Suprapubic skin (tissue), 4 donors: ENCODE results near the gene CLASP1. TPM values are rescaled to one million over a fixed set of nuclear protein-coding genes. Genes with fewer than 3 reads are reported as not detected.
"Not testable (repeated sequence)": the region's sequence is repeated elsewhere in the genome, so short reads cannot be mapped to it uniquely, and the experiment has no call there.

ENCODE experiments used
- DNase-seq, 2 donors: peaks; one replicate each; pipeline ENCODE4 v3.0.0-alpha.2; 2019; ENCODE audit warnings: low spot score in 2 of 2
- H3K27ac ChIP-seq: fragments of 200-600 bp; sonication (generic); one replicate; pipeline ENCODE4 v1.5.1; 2019
- H3K27me3 ChIP-seq: fragments of 200-600 bp; sonication (generic); one replicate; pipeline ENCODE4 v1.5.1; 2019
- H3K36me3 ChIP-seq: fragments of 200-600 bp; sonication (generic); one replicate; pipeline ENCODE4 v1.5.1; 2019
- H3K4me1 ChIP-seq: fragments of 200-600 bp; sonication (generic); one replicate; pipeline ENCODE4 v1.5.1; 2019
- H3K4me3 ChIP-seq: fragments of 200-600 bp; sonication (generic); one replicate; pipeline ENCODE4 v1.5.1; 2019; ENCODE audit warnings: mild to moderate bottlenecking
- H3K9me3 ChIP-seq: fragments of 200-600 bp; sonication (generic); one replicate; pipeline ENCODE4 v1.5.1; 2019
- EP300 ChIP-seq: sonication (generic); formaldehyde crosslinking; IDR thresholded peaks from one replicate; pipeline ENCODE4 v1.6.1; 2017; ENCODE audit warnings: antibody characterized with exemption
- POLR2A ChIP-seq, 2 donors: fragments of 450-650 bp; IDR thresholded peaks; one replicate each; pipeline ENCODE4 v1.6.1; 2017; ENCODE audit warnings: antibody characterized with exemption in 2 of 2, mild to moderate bottlenecking in 2 of 2, moderate library complexity in 2 of 2
- POLR2AphosphoS5 ChIP-seq, 3 donors: sonication (generic); formaldehyde crosslinking; IDR thresholded peaks; one replicate each; pipeline ENCODE4 v1.6.1; 2017; ENCODE audit warnings: antibody characterized with exemption in 3 of 3
- WGBS: methylation state at CpG from one replicate; pipeline ENCODE4 v1.1.5; 2018; 5-methylcytosine and 5-hydroxymethylcytosine counted together
- total RNA-seq, 4 donors: library from RNA; depleted of rRNA; stranded (reverse); fragments of >200 nt; gene quantifications; one replicate each; pipeline ENCODE4 v1.1.0, GENCODE V29; 2016
- TF ChIP-seq, protein P1 (sequence below), 2 donors: fragments of 200-600 bp in 1 of 2; fragments of 450-650 bp in 1 of 2; sonication (generic) in 1 of 2; IDR thresholded peaks; one replicate each; pipeline ENCODE4 v1.5.1; 2016 to 2019; ENCODE audit warnings: antibody characterized with exemption in 2 of 2, mild to moderate bottlenecking in 1 of 2, moderate library complexity in 1 of 2

The CLASP1 gene
- total RNA-seq, 4 donors from 2014 or later, result 53.3 to 99.5 (median 67.6) TPM

DNA sequence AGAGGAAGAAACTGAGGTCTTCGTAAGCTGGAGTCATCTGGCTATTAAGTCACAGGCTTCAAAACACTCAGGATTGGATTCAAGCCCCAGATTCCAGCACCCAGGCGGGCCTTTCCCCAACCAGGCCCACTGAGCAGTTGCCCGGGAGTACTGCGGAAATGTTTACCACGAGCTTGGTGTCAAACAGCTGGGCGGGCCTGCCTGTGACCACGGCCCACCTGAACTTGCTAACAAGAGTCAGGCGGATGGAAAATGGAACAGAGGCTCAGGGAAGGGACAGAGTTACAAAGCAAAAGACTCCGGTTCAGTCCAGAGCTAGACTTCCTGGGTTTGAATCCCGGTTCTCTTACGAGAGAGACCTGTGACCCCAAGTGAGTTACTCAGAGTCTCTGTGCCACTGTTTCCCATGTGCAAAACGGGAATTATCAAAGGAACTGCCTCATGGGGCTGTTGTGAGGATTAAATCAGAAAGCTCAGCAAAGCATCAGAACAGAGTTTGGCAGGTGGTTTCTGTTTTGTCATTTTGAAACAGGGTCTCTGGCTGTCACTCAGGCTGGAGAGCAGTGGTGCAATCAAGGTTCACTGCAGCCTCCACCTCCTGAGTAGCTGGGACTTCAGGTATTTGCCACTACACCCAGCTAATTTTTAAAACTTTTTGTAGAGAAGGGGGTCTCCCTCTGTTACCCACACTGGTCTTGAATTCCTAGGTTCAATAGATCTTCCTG is 315.3 kb downstream of the CLASP1 start:
- H3K27me3 ChIP-seq, result no peaks in the 10 kb centered on the region
- H3K4me1 ChIP-seq, result peaks cover 6% of the 10 kb centered on the region
- H3K9me3 ChIP-seq, result no peaks in the 10 kb centered on the region
- peaks cover 21% of the 10 kb centered on the region for H3K36me3 ChIP-seq
- WGBS, result 73% methylated on average over 12 of the region's 12 CpGs
- peak in 1 of 2 donors; percentile 37 for DNase-seq
- no peak overlapping the region for H3K4me3 ChIP-seq
- H3K27ac ChIP-seq, result no peak overlapping the region
- TF ChIP-seq EP300, result no peak
- TF ChIP-seq POLR2A (IDR thresholded peaks at IDR 0.05), result no peak
- TF ChIP-seq, protein P1, sequence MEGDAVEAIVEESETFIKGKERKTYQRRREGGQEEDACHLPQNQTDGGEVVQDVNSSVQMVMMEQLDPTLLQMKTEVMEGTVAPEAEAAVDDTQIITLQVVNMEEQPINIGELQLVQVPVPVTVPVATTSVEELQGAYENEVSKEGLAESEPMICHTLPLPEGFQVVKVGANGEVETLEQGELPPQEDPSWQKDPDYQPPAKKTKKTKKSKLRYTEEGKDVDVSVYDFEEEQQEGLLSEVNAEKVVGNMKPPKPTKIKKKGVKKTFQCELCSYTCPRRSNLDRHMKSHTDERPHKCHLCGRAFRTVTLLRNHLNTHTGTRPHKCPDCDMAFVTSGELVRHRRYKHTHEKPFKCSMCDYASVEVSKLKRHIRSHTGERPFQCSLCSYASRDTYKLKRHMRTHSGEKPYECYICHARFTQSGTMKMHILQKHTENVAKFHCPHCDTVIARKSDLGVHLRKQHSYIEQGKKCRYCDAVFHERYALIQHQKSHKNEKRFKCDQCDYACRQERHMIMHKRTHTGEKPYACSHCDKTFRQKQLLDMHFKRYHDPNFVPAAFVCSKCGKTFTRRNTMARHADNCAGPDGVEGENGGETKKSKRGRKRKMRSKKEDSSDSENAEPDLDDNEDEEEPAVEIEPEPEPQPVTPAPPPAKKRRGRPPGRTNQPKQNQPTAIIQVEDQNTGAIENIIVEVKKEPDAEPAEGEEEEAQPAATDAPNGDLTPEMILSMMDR (IDR thresholded peaks at IDR 0.05), result no peak
- no peak for TF ChIP-seq POLR2AphosphoS5 (IDR thresholded peaks at IDR 0.05)

DNA sequence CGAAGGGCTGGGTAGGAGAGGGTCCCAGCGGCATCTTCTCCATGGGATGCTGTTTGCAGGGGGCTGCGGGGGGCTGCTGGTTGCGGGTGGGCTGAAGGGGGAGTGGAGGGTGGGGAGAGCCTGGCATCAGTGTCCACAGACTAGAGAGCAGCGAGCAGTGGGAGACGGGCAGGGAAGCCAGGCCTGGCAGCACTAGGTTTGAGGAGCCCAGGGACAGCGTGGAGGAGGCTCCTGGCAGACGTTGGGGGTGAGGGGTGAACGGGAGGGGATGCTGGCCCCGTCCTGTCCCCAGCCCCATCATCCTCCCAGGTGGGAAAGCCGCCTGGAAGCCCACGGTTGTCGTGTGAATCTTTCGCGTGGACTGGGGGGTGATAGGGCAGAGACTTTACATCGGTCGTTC is 316.0 kb downstream of the CLASP1 start:
- Histone ChIP-seq H3K4me1 (peaks cover 6% of the 10 kb centered on the region), H3K36me3 (peaks cover 13% of the 10 kb centered on the region), H3K4me3 (no peak overlapping the region), H3K9me3 (no peaks in the 10 kb centered on the region), H3K27ac (no peak overlapping the region), H3K27me3 (no peaks in the 10 kb centered on the region)
- TF ChIP-seq EP300, result no peak
- no peak for TF ChIP-seq POLR2A (IDR thresholded peaks at IDR 0.05)
- TF ChIP-seq, protein P1 (IDR thresholded peaks at IDR 0.05), result no peak
- TF ChIP-seq POLR2AphosphoS5 (IDR thresholded peaks at IDR 0.05), result no peak
- 82% methylated on average over 17 of the region's 17 CpGs for WGBS
- DNase-seq, result peak in 1 of 2 donors; percentile 69

DNA sequence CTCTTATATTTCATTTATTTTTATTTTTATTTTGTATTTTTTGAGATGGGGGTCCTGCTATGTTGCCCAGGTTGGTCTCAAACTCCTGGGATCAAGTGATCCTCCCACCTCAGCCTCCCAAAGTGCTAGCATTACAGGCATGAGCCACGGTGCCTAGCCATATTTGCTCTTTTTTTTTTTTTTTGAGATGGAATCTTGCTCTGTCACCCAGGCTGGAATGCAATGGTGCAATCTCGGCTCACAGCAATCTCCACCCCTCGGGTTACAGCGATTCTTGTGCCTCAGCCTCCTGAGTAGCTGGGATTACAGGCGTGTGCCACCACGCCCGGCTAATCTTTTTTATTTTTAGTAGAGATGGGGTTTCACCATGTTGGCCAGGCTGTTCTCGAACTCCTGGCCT is 317.9 kb downstream of the CLASP1 start:
- H3K27me3 ChIP-seq, H3K27ac ChIP-seq, H3K4me3 ChIP-seq, H3K9me3 ChIP-seq, H3K4me1 ChIP-seq, H3K36me3 ChIP-seq: not testable (repeated sequence)
- peak in 1 of 2 donors; percentile 26 for DNase-seq
- 75% methylated on average over 8 of the region's 8 CpGs for WGBS

DNA sequence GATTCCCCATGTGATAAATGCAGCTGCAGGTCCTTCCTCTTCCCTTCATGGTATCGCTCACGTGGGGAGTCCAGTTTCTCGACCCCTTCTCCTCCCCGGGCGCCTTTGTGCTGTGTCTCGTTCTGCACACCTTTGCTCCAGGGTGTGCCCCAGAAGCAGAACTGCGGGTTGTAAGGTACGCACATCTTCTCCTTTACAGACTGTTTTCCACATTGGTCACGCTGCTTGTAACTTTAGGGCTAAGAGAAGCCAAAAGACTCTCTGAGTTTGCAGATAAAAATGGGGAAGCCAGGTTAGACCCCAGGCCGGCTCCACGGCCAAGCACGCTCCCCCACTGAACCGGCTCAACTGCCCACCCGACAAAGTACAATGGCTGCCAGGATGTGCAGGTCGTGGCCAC is 318.3 kb downstream of the CLASP1 start:
- Histone ChIP-seq H3K4me1 (peaks cover 6% of the 10 kb centered on the region), H3K9me3 (no peaks in the 10 kb centered on the region), H3K27ac (no peak overlapping the region), H3K36me3 (no peaks in the 10 kb centered on the region), H3K4me3 (no peak overlapping the region), H3K27me3 (no peaks in the 10 kb centered on the region)
- 92% methylated on average over 15 of the region's 15 CpGs for WGBS
- DNase-seq, result peak in 1 of 2 donors; percentile 56
- TF ChIP-seq POLR2A (IDR thresholded peaks at IDR 0.05) (no peak), POLR2AphosphoS5 (IDR thresholded peaks at IDR 0.05) (no peak), EP300 (no peak)
- TF ChIP-seq, protein P1 (IDR thresholded peaks at IDR 0.05), result no peak

DNA sequence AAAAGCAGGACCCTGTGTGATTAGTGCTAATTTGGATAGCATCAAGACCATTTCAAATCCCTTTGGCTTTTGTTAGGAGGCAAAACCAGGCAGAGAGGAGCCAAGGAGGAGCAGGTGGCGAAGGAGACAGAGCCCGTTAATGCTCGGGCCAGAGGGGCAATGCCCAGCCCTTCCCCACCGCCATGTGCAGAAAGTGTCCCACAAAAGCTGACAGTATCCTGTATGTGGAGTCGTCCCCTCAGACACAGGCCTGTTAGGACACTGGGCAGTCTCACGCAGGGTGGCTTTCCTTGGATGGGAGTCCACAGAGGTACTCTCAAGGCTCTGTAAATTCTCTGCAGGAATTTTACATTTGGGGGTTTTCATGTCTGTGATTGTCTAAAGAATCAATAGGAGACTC is 319.5 kb downstream of the CLASP1 start:
- TF ChIP-seq EP300, result no peak
- no peak for TF ChIP-seq POLR2AphosphoS5 (IDR thresholded peaks at IDR 0.05)
- no peak for TF ChIP-seq POLR2A (IDR thresholded peaks at IDR 0.05)
- TF ChIP-seq, protein P1 (IDR thresholded peaks at IDR 0.05), result no peak
- WGBS, result 98% methylated on average over 6 of the region's 6 CpGs
- Histone ChIP-seq H3K27ac (no peak overlapping the region), H3K4me3 (no peak overlapping the region), H3K36me3 (no peaks in the 10 kb centered on the region), H3K9me3 (no peaks in the 10 kb centered on the region), H3K27me3 (no peaks in the 10 kb centered on the region), H3K4me1 (no peaks in the 10 kb centered on the region)
- DNase-seq, result peak in 1 of 2 donors; percentile 57
